Suppressor macrophage treated with lipopolysaccharide for 1 hour (primary cell): Measurements from ENCODE around the gene LUZP2.

Experiments used
- DNase-seq, 3 donors: peaks; one replicate each; pipeline ENCODE4 v3.0.0-alpha.2; 2020 to 2022

Gene LUZP2

GRCh38 chr11:24572376-24572775 lies 75.5 kb downstream of the LUZP2 start:
- no peak for DNase-seq

GRCh38 chr11:24574461-24574860 lies 77.6 kb downstream of the LUZP2 start:
- no peak for DNase-seq

- DNase-seq, result no peak
Observed at GRCh38 chr11:24575392-24575791, 78.5 kb downstream of the LUZP2 start.

GRCh38 chr11:24585192-24585591 lies 88.3 kb downstream of the LUZP2 start:
- no peak for DNase-seq

- no peak for DNase-seq
Observed at GRCh38 chr11:24587635-24588034, 90.8 kb downstream of the LUZP2 start.

GRCh38 chr11:24588081-24588480 lies 91.2 kb downstream of the LUZP2 start:
- DNase-seq, result no peak

GRCh38 chr11:24589064-24589463 lies 92.2 kb downstream of the LUZP2 start:
- no peak for DNase-seq

GRCh38 chr11:24591283-24591682 lies 94.4 kb downstream of the LUZP2 start:
- DNase-seq, result no peak

GRCh38 chr11:24592360-24592759 lies 95.5 kb downstream of the LUZP2 start:
- no peak for DNase-seq

- no peak for DNase-seq
Observed at GRCh38 chr11:24593332-24593731, 96.5 kb downstream of the LUZP2 start.

GRCh38 chr11:24594401-24594800 lies 97.5 kb downstream of the LUZP2 start:
- DNase-seq, result no peak

GRCh38 chr11:24598641-24599040 lies 101.8 kb downstream of the LUZP2 start:
- DNase-seq, result no peak

GRCh38 chr11:24609192-24610119 lies 112.6 kb downstream of the LUZP2 start:
- no peak for DNase-seq

- DNase-seq, result no peak
Observed at GRCh38 chr11:24615451-24616160, 118.8 kb downstream of the LUZP2 start.

GRCh38 chr11:24617856-24618255 lies 121.0 kb downstream of the LUZP2 start:
- DNase-seq, result no peak

- no peak for DNase-seq
Observed at GRCh38 chr11:24619900-24620299, 123.0 kb downstream of the LUZP2 start.

GRCh38 chr11:24622262-24622661 lies 125.4 kb downstream of the LUZP2 start:
- no peak for DNase-seq

GRCh38 chr11:24623121-24623520 lies 126.3 kb downstream of the LUZP2 start:
- DNase-seq, result no peak

- DNase-seq, result no peak
Observed at GRCh38 chr11:24624432-24624831, 127.6 kb downstream of the LUZP2 start.

- no peak for DNase-seq
Observed at GRCh38 chr11:24625975-24626374, 129.1 kb downstream of the LUZP2 start.

GRCh38 chr11:24628224-24628776 lies 131.4 kb downstream of the LUZP2 start:
- DNase-seq, result no peak

GRCh38 chr11:24634606-24635160 lies 137.8 kb downstream of the LUZP2 start:
- no peak for DNase-seq

GRCh38 chr11:24635588-24636290 lies 138.9 kb downstream of the LUZP2 start:
- DNase-seq, result no peak
